ENCODE measurements around the gene TREX2. TPM values are rescaled to one million over a fixed set of nuclear protein-coding genes. Genes with fewer than 3 reads are reported as not detected.

Gene TREX2
- total RNA-seq, 1 experiment from 2014 or later, result 2.9 TPM

GRCh38 chrX:153488231-153488914, 42.5 kb upstream of the TREX2 start:
- Histone ChIP-seq H3K9me3 (ENCODE audit: control insufficient read depth in 1 of 2, insufficient read depth in 1 of 2, low read depth in 1 of 2, low read length in 2 of 2) (no peaks in the 10 kb centered on the region), H4K20me1 (ENCODE audit: insufficient read depth) (no peaks in the 10 kb centered on the region), H3K4me2 (ENCODE audit: low read length) (no peak overlapping the region), H3K36me3 (ENCODE audit: control insufficient read depth in 1 of 2, insufficient read depth in 2 of 2, low read length in 2 of 2) (no peaks in the 10 kb centered on the region), H3K4me1 (ENCODE audit: control insufficient read depth in 1 of 2, insufficient read depth in 2 of 2, low read length in 2 of 2) (no peaks in the 10 kb centered on the region), H3K27me3 (ENCODE audit: insufficient read depth, low read length) (no peaks in the 10 kb centered on the region), H3K9me2 (ENCODE audit: insufficient read depth) (no peaks in the 10 kb centered on the region), H3K27ac (ENCODE audit: low read depth, low read length) (no peak overlapping the region), H3K79me2 (ENCODE audit: insufficient read depth, low read length) (no peaks in the 10 kb centered on the region), H3K4me3 (replicated peaks in 1 of 2; ENCODE audit: low read depth in 1 of 2, low read length in 2 of 2) (no peak overlapping the region), H2AFZ (ENCODE audit: low read depth, low read length, poor library complexity, severe bottlenecking) (no peak overlapping the region), H3K9ac (ENCODE audit: low read length) (no peak overlapping the region)
- ChIA-PET POLR2A (no interaction called here), RAD21 (ENCODE audit: low non-redundant PET in 1 of 2, low total read pairs in 2 of 2, uncharacterized antibody in 2 of 2, unreplicated experiment in 2 of 2) (no interaction called here), CTCF (no interaction called here)
- ATAC-seq (no peak), DNase-seq (ENCODE audit: low read depth, low spot score) (no peak)
- BruUV-seq (replicated peaks), result no TSS peak
- TF ChIP-seq RAD21 (IDR thresholded peaks at IDR 0.05; ENCODE audit: low read depth) (no peak), POLR2A (IDR thresholded peaks at IDR 0.05; ENCODE audit: borderline replicate concordance, extremely low read depth, insufficient read depth, insufficient read length) (no peak), MAX (IDR thresholded peaks at IDR 0.05) (no peak)
- intact Hi-C loops (cut with micrococcal nuclease), result no loop called here

- DNase-seq (ENCODE audit: low read depth, low spot score) (no peak), ATAC-seq (no peak)
- H3K9ac ChIP-seq (ENCODE audit: low read length), result no peak overlapping the region
- TF ChIP-seq POLR2AphosphoS5 (IDR thresholded peaks at IDR 0.05; ENCODE audit: low read depth, low read length) (no peak), YY1 (IDR thresholded peaks at IDR 0.05; ENCODE audit: extremely low read depth, insufficient replicate concordance, low read depth, low read length) (no peak), CEBPB (IDR thresholded peaks at IDR 0.05; ENCODE audit: low read depth) (no peak), SP1 (IDR thresholded peaks at IDR 0.05; ENCODE audit: low read depth) (no peak), SIN3A (IDR thresholded peaks at IDR 0.05; ENCODE audit: low read depth) (no peak), ZBTB33 (IDR thresholded peaks at IDR 0.05; ENCODE audit: extremely low read depth, insufficient replicate concordance, low read length) (no peak), MAX (IDR thresholded peaks at IDR 0.05) (no peak), FOSL1 (IDR thresholded peaks at IDR 0.05; ENCODE audit: low read depth) (no peak), JUND (IDR thresholded peaks at IDR 0.05) (no peak), REST (IDR thresholded peaks at IDR 0.05; ENCODE audit: low read depth) (no peak), CBX3 (IDR thresholded peaks at IDR 0.05; ENCODE audit: low read depth) (no peak), EZH2 (IDR thresholded peaks at IDR 0.05) (no peak), POLR2A (IDR thresholded peaks at IDR 0.05; ENCODE audit: borderline replicate concordance, extremely low read depth, insufficient read depth, insufficient read length) (no peak), SRF (IDR thresholded peaks at IDR 0.05; ENCODE audit: low read depth) (no peak)
These were observed 41.8 kb upstream of the TREX2 start for GRCh38 chrX:153487590-153488071.

More at GRCh38 chrX:153487590-153488071, 41.8 kb upstream of the TREX2 start:
- H3K9me2 ChIP-seq (ENCODE audit: insufficient read depth), result no peaks in the 10 kb centered on the region
- H2AFZ ChIP-seq (ENCODE audit: low read depth, low read length, poor library complexity, severe bottlenecking), result no peak overlapping the region
- BruUV-seq (replicated peaks), result no TSS peak
- no peaks in the 10 kb centered on the region for H3K79me2 ChIP-seq (ENCODE audit: insufficient read depth, low read length)
- H3K27ac ChIP-seq (ENCODE audit: low read depth, low read length), result no peak overlapping the region
- H3K4me1 ChIP-seq (ENCODE audit: control insufficient read depth in 1 of 2, insufficient read depth in 2 of 2, low read length in 2 of 2), result no peaks in the 10 kb centered on the region
- H3K4me3 ChIP-seq (replicated peaks in 1 of 2; ENCODE audit: low read depth in 1 of 2, low read length in 2 of 2), result no peak overlapping the region
- no peaks in the 10 kb centered on the region for H3K27me3 ChIP-seq (ENCODE audit: insufficient read depth, low read length)
- POLR2A ChIA-PET, result no interaction called here
- H3K36me3 ChIP-seq (ENCODE audit: control insufficient read depth in 1 of 2, insufficient read depth in 2 of 2, low read length in 2 of 2), result no peaks in the 10 kb centered on the region
- CTCF ChIA-PET, result no interaction called here
- RAD21 ChIA-PET (ENCODE audit: low non-redundant PET in 1 of 2, low total read pairs in 2 of 2, uncharacterized antibody in 2 of 2, unreplicated experiment in 2 of 2), result no interaction called here
- H3K9me3 ChIP-seq (ENCODE audit: control insufficient read depth in 1 of 2, insufficient read depth in 1 of 2, low read depth in 1 of 2, low read length in 2 of 2), result no peaks in the 10 kb centered on the region
- no peak overlapping the region for H3K4me2 ChIP-seq (ENCODE audit: low read length)
- no peaks in the 10 kb centered on the region for H4K20me1 ChIP-seq (ENCODE audit: insufficient read depth)
- intact Hi-C loops (cut with micrococcal nuclease), result no loop called here
